Posterior cingulate gyrus (tissue), 11 donors: Measurements from ENCODE around the gene SLC23A2.

Experiments
- DNase-seq, 10 donors: peaks; one replicate each; pipeline versions ENCODE4 v3.0.0 to v3.0.0-alpha.2; 2020 to 2021; ENCODE audit warnings: mixed read lengths in 3 of 10
- intact Hi-C: fragments of 100-400 bp; cut with DNase I; formaldehyde crosslinking; loops from one replicate; pipeline ENCODE4 v1.15.1; 2023

Gene SLC23A2

DNA sequence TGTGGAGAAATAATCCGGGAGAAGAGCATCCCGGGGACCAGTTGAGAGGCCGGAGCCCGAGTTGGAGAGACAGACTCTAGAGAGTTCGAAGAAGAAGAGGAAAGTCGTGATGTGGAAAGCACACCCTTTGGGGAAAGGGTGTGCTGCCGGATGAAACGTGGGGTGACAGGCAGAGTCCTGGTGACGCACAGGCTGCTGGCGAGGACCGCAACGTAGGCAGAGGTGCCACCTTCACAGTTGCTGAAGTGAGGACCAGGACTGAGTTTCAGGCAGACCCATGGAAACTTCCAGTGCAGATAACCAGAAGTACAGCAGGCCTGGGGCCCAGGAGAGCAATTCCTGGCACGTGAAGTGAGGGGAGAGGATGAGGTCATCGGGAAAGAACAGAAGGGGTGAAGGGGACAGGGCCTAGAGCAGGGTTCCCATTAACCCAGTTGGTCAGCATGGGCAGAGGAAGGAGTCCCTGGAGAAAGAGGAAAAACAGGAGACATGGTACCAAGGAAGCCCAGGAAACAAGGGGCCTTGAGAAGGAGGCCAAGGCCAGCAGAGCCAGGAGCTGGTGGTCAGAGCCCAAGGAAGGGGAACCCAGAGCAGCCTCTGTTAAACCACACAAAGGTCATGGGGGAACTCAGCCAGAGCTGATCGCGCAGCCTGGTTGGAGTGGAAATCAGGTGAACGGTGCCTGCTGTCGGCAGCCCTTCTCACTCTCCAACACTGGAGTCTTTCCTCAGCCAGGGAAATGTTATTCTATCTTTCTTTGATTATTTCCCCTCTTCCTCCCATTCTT lies 195.5 kb downstream of the SLC23A2 start:
- intact Hi-C loops, result no loop called here
- DNase-seq, result peak in 1 of 10 donors; percentile 47

DNA sequence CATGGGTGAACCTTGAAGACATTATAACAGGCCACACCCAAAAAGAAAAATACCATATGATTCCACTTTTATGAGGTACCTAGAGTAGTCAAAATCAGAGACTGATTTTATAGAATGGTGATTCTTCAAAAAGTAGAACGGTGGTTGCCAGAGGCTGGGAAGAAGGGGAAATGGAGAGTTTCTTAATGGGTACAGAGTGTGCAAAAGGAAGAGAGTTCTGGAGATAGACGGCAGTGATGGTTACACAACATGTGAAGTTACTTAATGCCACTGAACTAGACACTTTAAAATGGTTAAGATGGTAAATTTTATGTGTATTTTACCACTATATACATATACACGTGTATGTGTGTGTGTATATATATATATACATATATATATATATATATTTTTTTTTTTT lies 198.8 kb downstream of the SLC23A2 start:
- intact Hi-C loops, result no loop called here
- DNase-seq, result no peak
